SU-DHL-6 (cell line): Measurements from ENCODE around the gene GAGE12E.
"Not testable (repeated sequence)": the region's sequence is repeated elsewhere in the genome, so short reads cannot be mapped to it uniquely, and the experiment has no call there.

ENCODE experiments used
- CTCF ChIP-seq: fragments of 200-600 bp; sonication (generic); IDR thresholded peaks from one replicate; pipeline ENCODE4 v1.5.1; 2017; ENCODE audit warnings: antibody characterized with exemption, mild to moderate bottlenecking, low read length, moderate library complexity; ENCODE audit not compliant: insufficient read depth, poor library complexity, severe bottlenecking
- EZH2phosphoT487 ChIP-seq: fragments of 200-600 bp; sonication (generic), shearing (Covaris generic); conservative IDR thresholded peaks from 2 replicates; pipeline ENCODE4 v1.6.1; 2018; ENCODE audit warnings: mild to moderate bottlenecking, antibody characterized with exemption, low read length, moderate library complexity, mixed read lengths

- TF ChIP-seq CTCF, EZH2phosphoT487: not testable (repeated sequence)
These were observed 19.2 kb upstream of the GAGE12E start, which contains the start of gene GAGE12C for GRCh38 chrX:49531877-49532276.
